PC-9 (cell line): ENCODE data around the gene DOCK2. TPM values are rescaled to one million over a fixed set of nuclear protein-coding genes. Genes with fewer than 3 reads are reported as not detected.

Source experiments
- BruUV-seq: library from RNA; stranded (reverse); fragments of 400-500 nt; replicated peaks from 2 replicates; lab custom pipeline; 2021; lab: Mats Ljungman, UMichigan
- CTCF ChIA-PET: fragments of 300-600 bp; sonication (Branson Sonifier 250); formaldehyde crosslinking; loops from one replicate; lab custom pipeline; 2022; ENCODE audit warnings: antibody characterized with exemption; lab: Charles Lee
- POLR2A ChIA-PET: fragments of 300-600 bp; sonication (Branson Sonifier 250); formaldehyde crosslinking; loops from one replicate; lab custom pipeline; 2022; ENCODE audit warnings: antibody characterized with exemption; ENCODE audit not compliant: unreplicated experiment; lab: Charles Lee
- DNase-seq, 2 experiments: peaks; one replicate each; pipeline versions ENCODE4 v3.0.0 to v3.0.0-alpha.2; 2015 to 2022; ENCODE audit warnings: mixed read lengths in 1 of 2
- H2AFZ ChIP-seq: fragments of 200-600 bp; sonication (generic); 2 replicates; pipeline ENCODE4 v1.8.1; 2017; ENCODE audit warnings: antibody characterized with exemption
- H3F3A ChIP-seq: fragments of 200-600 bp; sonication (generic); 2 replicates; pipeline ENCODE4 v1.8.1; 2017; ENCODE audit warnings: antibody characterized with exemption, mild to moderate bottlenecking, low read depth; ENCODE audit not compliant: insufficient read depth
- H3K27ac ChIP-seq: fragments of 200-600 bp; sonication (generic); 2 replicates; pipeline ENCODE4 v1.6.1; 2016; ENCODE audit warnings: mixed run types
- H3K27me3 ChIP-seq: fragments of 200-600 bp; sonication (generic); 2 replicates; pipeline ENCODE4 v1.6.1; 2016; ENCODE audit warnings: low read depth, mixed run types; ENCODE audit not compliant: insufficient read depth
- H3K36me3 ChIP-seq: fragments of 200-600 bp; sonication (generic); 2 replicates; pipeline ENCODE4 v1.6.1; 2016; ENCODE audit warnings: low read depth, mixed run types
- H3K4me1 ChIP-seq: fragments of 200-600 bp; sonication (generic); replicated peaks from 2 replicates; pipeline ENCODE4 v1.6.1; 2016; ENCODE audit warnings: mixed run types; ENCODE audit not compliant: insufficient read depth
- H3K4me2 ChIP-seq: fragments of 200-600 bp; sonication (generic); 2 replicates; pipeline ENCODE4 v1.6.1; 2017; ENCODE audit warnings: mixed run types
- H3K4me3 ChIP-seq: fragments of 200-600 bp; sonication (generic); 2 replicates; pipeline ENCODE4 v1.6.1; 2016; ENCODE audit warnings: mixed run types
- H3K79me2 ChIP-seq: fragments of 200-600 bp; sonication (generic); 2 replicates; pipeline ENCODE4 v1.6.1; 2017; ENCODE audit warnings: low read depth, mixed run types
- H3K9me2 ChIP-seq: fragments of 200-600 bp; sonication (generic); 2 replicates; pipeline ENCODE4 v1.8.1; 2017; ENCODE audit warnings: mild to moderate bottlenecking; ENCODE audit not compliant: insufficient read depth
- H3K9me3 ChIP-seq: fragments of 200-600 bp; sonication (generic); 2 replicates; pipeline ENCODE4 v1.8.1; 2016; ENCODE audit warnings: low read depth; ENCODE audit not compliant: insufficient read depth
- H4K20me1 ChIP-seq: fragments of 200-600 bp; sonication (generic); 2 replicates; pipeline ENCODE4 v1.8.1; 2017; ENCODE audit not compliant: insufficient read depth
- CTCF ChIP-seq: fragments of 200-600 bp; sonication (generic); conservative IDR thresholded peaks from 2 replicates; pipeline ENCODE4 v1.6.1; 2017; ENCODE audit warnings: mixed run types, antibody characterized with exemption, mild to moderate bottlenecking, moderate library complexity
- EZH2 ChIP-seq: fragments of 200-600 bp; sonication (generic); IDR thresholded peaks from 2 replicates; pipeline ENCODE4 v1.8.0; 2017; ENCODE audit warnings: antibody characterized with exemption, low read depth
- intact Hi-C: fragments of 100-400 bp; cut with micrococcal nuclease; formaldehyde crosslinking; loops from one replicate; pipeline ENCODE4 v1.10.0; 2022; ENCODE audit not compliant: unreplicated experiment
- total RNA-seq: library from RNA; stranded (reverse); gene quantifications from 2 replicates; pipeline ENCODE4 v1.2.3, GENCODE V29; 2021

Gene DOCK2
- total RNA-seq, 1 experiment from 2014 or later, result 0.41 TPM

- Histone ChIP-seq H3K36me3 (no peaks in the 10 kb centered on the region), H3K4me1 (no peaks in the 10 kb centered on the region), H3K4me2 (no peak overlapping the region), H3K79me2 (no peaks in the 10 kb centered on the region), H3K4me3 (no peak overlapping the region), H2AFZ (no peak overlapping the region), H3F3A (no peaks in the 10 kb centered on the region), H3K27me3 (no peaks in the 10 kb centered on the region), H3K27ac (no peak overlapping the region), H3K9me2 (no peaks in the 10 kb centered on the region), H4K20me1 (no peaks in the 10 kb centered on the region), H3K9me3 (no peaks in the 10 kb centered on the region; the same call in 1 of the 2 replicates)
- BruUV-seq, result no TSS peak
- intact Hi-C loops, result no loop called here
- CTCF ChIA-PET, result no interaction called here
- POLR2A ChIA-PET, result no interaction called here
- DNase-seq, result no peak
- no peak for TF ChIP-seq EZH2
- TF ChIP-seq CTCF, result no peak
These were observed 190.7 kb downstream of the DOCK2 start for GRCh38 chr5:169827769-169828168.

GRCh38 chr5:169828385-169828784, 191.3 kb downstream of the DOCK2 start:
- Histone ChIP-seq H3K9me2 (no peaks in the 10 kb centered on the region), H3F3A (no peaks in the 10 kb centered on the region), H2AFZ (no peak overlapping the region), H3K4me3 (no peak overlapping the region), H3K36me3 (no peaks in the 10 kb centered on the region), H3K27ac (no peak overlapping the region), H3K4me1 (no peaks in the 10 kb centered on the region), H3K4me2 (no peak overlapping the region), H4K20me1 (no peaks in the 10 kb centered on the region), H3K9me3 (no peaks in the 10 kb centered on the region; the same call in 1 of the 2 replicates), H3K79me2 (no peaks in the 10 kb centered on the region), H3K27me3 (no peaks in the 10 kb centered on the region)
- DNase-seq, result no peak
- no TSS peak for BruUV-seq
- ChIA-PET CTCF (no interaction called here), POLR2A (no interaction called here)
- TF ChIP-seq CTCF (no peak), EZH2 (no peak)
- intact Hi-C loops, result no loop called here

- H3K4me1 ChIP-seq, result no peaks in the 10 kb centered on the region
- H2AFZ ChIP-seq, result no peak overlapping the region
- no peaks in the 10 kb centered on the region; the same call in 1 of the 2 replicates for H3K9me3 ChIP-seq
- no TSS peak for BruUV-seq
- H3F3A ChIP-seq, result no peaks in the 10 kb centered on the region
- no peaks in the 10 kb centered on the region for H4K20me1 ChIP-seq
- POLR2A ChIA-PET, result no interaction called here
- no peak overlapping the region for H3K27ac ChIP-seq
- H3K36me3 ChIP-seq, result no peaks in the 10 kb centered on the region
- H3K4me3 ChIP-seq, result no peak overlapping the region
- no peaks in the 10 kb centered on the region for H3K9me2 ChIP-seq
- no peak for TF ChIP-seq CTCF
- no peak for TF ChIP-seq EZH2
- intact Hi-C loops, result no loop called here
- no peak for DNase-seq
- H3K4me2 ChIP-seq, result no peak overlapping the region
- no peaks in the 10 kb centered on the region for H3K79me2 ChIP-seq
- no peaks in the 10 kb centered on the region for H3K27me3 ChIP-seq
- CTCF ChIA-PET, result no interaction called here
These were observed 194.3 kb downstream of the DOCK2 start for GRCh38 chr5:169831331-169831730.
